Hepatocyte (in vitro differentiated cells): ENCODE results near the gene ERBB4. TPM values are rescaled to one million over a fixed set of nuclear protein-coding genes. Genes with fewer than 3 reads are reported as not detected.

Source experiments
- DNase-seq: peaks from one replicate; pipeline ENCODE4 v3.0.0-alpha.2; 2016; ENCODE audit warnings: low spot score
- H2AFZ ChIP-seq: fragments of 200-600 bp; sonication (generic); 2 replicates; pipeline ENCODE4 v1.6.0; 2016; ENCODE audit warnings: antibody characterized with exemption, mild to moderate bottlenecking
- H3K27ac ChIP-seq: fragments of 200-600 bp; sonication (generic); 2 replicates; pipeline ENCODE4 v1.5.1; 2016; ENCODE audit warnings: mild to moderate bottlenecking
- H3K27me3 ChIP-seq: fragments of 200-600 bp; sonication (generic); 2 replicates; pipeline ENCODE4 v1.6.1; 2016
- H3K36me3 ChIP-seq: fragments of 200-600 bp; sonication (generic); replicated peaks from 2 replicates; pipeline ENCODE4 v1.5.1; 2016; ENCODE audit warnings: low read depth; ENCODE audit not compliant: insufficient read depth
- H3K4me1 ChIP-seq: fragments of 200-600 bp; sonication (generic); 2 replicates; pipeline ENCODE4 v1.5.1; 2016; ENCODE audit warnings: mild to moderate bottlenecking, moderate library complexity; ENCODE audit not compliant: insufficient read depth
- H3K4me2 ChIP-seq: fragments of 200-600 bp; sonication (generic); 2 replicates; pipeline ENCODE4 v1.6.0; 2016
- H3K4me3 ChIP-seq: fragments of 200-600 bp; sonication (generic); 2 replicates; pipeline ENCODE4 v1.5.1; 2016; ENCODE audit warnings: mild to moderate bottlenecking
- H3K79me2 ChIP-seq: fragments of 200-600 bp; sonication (generic); 2 replicates; pipeline ENCODE4 v1.6.0; 2017; ENCODE audit warnings: mild to moderate bottlenecking
- H3K9me2 ChIP-seq: fragments of 200-600 bp; sonication (generic); replicated peaks from 2 replicates; pipeline ENCODE4 v1.6.0; 2017; ENCODE audit warnings: mild to moderate bottlenecking; ENCODE audit not compliant: insufficient read depth
- H3K9me3 ChIP-seq: fragments of 200-600 bp; sonication (generic); 2 replicates; pipeline ENCODE4 v1.5.1; 2016; ENCODE audit warnings: low read depth, mild to moderate bottlenecking
- H4K20me1 ChIP-seq: fragments of 200-600 bp; sonication (generic); 2 replicates; pipeline ENCODE4 v1.6.0; 2016; ENCODE audit warnings: mild to moderate bottlenecking; ENCODE audit not compliant: insufficient read depth, poor library complexity, severe bottlenecking
- EZH2 ChIP-seq: fragments of 200-600 bp; sonication (generic); IDR thresholded peaks from 2 replicates; pipeline ENCODE4 v1.6.1; 2016; ENCODE audit warnings: antibody characterized with exemption, mild to moderate bottlenecking, borderline replicate concordance
- EZH2phosphoT487 ChIP-seq: fragments of 200-600 bp; sonication (generic); IDR thresholded peaks from one replicate; pipeline ENCODE4 v1.6.1; 2018; ENCODE audit warnings: antibody characterized with exemption, mild to moderate bottlenecking, low read depth, moderate library complexity; ENCODE audit not compliant: unreplicated experiment, severe bottlenecking
- WGBS: methylation state at CpG from one replicate; pipeline ENCODE4 v1.1.6; 2016; ENCODE audit warnings: low lambda C conversion rate; ENCODE audit errors: missing lambda C conversion rate; 5-methylcytosine and 5-hydroxymethylcytosine counted together
- polyA plus RNA-seq: library from polyadenylated mRNA; unstranded; fragments of >200 nt; fragmentation: Nextera tagmentation; extraction: Ambion mirVana; gene quantifications from 2 replicates; pipeline ENCODE4 v1.2.1, GENCODE V29; 2016
- total RNA-seq: library from RNA; depleted of rRNA; stranded (reverse); fragments of >200 nt; gene quantifications from 2 replicates; pipeline ENCODE4 v1.2.3, GENCODE V29; 2014
- TF ChIP-seq, protein P1 (sequence below): fragments of 200-600 bp; sonication (generic); IDR thresholded peaks from 2 replicates; pipeline ENCODE4 v1.5.1; 2016; ENCODE audit warnings: antibody characterized with exemption, mild to moderate bottlenecking; ENCODE audit not compliant: poor library complexity

Gene ERBB4
- total and polyA plus RNA-seq, 2 experiments from 2014 or later, result 3.4 to 3.9 TPM

DNA sequence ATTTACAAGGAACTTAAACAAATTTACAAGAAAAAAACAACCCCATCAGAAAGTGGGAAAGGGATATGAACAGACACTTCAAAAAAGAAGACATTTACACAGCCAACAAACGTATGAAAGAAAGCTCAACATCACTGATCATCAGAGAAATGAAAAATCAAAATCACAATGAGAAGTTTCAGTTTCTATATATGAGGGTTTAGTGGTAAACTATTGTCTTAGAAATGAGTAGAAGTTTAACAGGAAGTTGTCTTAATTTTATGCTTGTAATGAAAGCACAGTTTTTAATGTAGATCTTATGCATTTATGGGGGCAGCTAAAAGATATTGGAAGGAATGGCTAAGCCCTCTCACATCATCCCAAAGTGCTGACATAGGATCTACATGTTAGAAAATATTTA lies 325.4 kb downstream of the ERBB4 start:
- no peaks in the 10 kb centered on the region for H3K9me3 ChIP-seq
- H3K4me2 ChIP-seq, result no peak overlapping the region
- H3K4me1 ChIP-seq, result no peaks in the 10 kb centered on the region

DNA sequence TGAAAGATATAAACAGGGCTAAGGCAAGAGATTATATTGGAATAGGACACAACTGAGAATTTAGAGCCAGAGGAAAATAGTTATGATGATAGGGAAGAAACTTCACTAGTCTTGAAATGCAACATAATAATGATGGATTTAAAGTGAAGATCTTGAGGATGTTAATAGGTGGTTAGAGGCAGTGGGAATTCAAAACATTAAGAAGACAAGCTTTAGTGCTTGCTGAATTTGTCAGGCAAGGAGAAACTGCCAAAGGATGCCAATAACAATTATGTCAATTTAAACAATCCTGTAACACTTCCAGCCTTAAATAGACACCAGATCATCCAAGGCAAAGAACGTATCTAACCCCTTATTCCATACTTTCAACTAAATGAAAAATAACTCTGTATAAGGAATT lies 330.1 kb downstream of the ERBB4 start:
- H3K9me3 ChIP-seq, result no peaks in the 10 kb centered on the region
- no peak overlapping the region for H3K4me2 ChIP-seq
- no peaks in the 10 kb centered on the region for H3K79me2 ChIP-seq
- TF ChIP-seq EZH2phosphoT487 (no peak), EZH2 (no peak)
- TF ChIP-seq, protein P1, sequence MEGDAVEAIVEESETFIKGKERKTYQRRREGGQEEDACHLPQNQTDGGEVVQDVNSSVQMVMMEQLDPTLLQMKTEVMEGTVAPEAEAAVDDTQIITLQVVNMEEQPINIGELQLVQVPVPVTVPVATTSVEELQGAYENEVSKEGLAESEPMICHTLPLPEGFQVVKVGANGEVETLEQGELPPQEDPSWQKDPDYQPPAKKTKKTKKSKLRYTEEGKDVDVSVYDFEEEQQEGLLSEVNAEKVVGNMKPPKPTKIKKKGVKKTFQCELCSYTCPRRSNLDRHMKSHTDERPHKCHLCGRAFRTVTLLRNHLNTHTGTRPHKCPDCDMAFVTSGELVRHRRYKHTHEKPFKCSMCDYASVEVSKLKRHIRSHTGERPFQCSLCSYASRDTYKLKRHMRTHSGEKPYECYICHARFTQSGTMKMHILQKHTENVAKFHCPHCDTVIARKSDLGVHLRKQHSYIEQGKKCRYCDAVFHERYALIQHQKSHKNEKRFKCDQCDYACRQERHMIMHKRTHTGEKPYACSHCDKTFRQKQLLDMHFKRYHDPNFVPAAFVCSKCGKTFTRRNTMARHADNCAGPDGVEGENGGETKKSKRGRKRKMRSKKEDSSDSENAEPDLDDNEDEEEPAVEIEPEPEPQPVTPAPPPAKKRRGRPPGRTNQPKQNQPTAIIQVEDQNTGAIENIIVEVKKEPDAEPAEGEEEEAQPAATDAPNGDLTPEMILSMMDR, result no peak
- H3K27ac ChIP-seq, result no peak overlapping the region
- 77% methylated on average over 1 of the region's 1 CpG for WGBS
- H3K27me3 ChIP-seq, result no peaks in the 10 kb centered on the region
- H3K4me3 ChIP-seq, result no peak overlapping the region
- H2AFZ ChIP-seq, result no peak overlapping the region
- H3K4me1 ChIP-seq, result no peaks in the 10 kb centered on the region
- H3K36me3 ChIP-seq, result no peaks in the 10 kb centered on the region
- H4K20me1 ChIP-seq, result no peaks in the 10 kb centered on the region
- no peak for DNase-seq
- no peaks in the 10 kb centered on the region for H3K9me2 ChIP-seq

More for the DNA sequence above, 325.4 kb downstream of the ERBB4 start:
- Histone ChIP-seq H4K20me1 (no peaks in the 10 kb centered on the region), H3K36me3 (no peaks in the 10 kb centered on the region), H3K9me2 (no peaks in the 10 kb centered on the region), H3K79me2 (no peaks in the 10 kb centered on the region), H2AFZ (no peak overlapping the region), H3K4me3 (no peak overlapping the region), H3K27ac (no peak overlapping the region), H3K27me3 (no peaks in the 10 kb centered on the region)
- 85% methylated on average over 1 of the region's 1 CpG for WGBS
- no peak for DNase-seq
- no peak for TF ChIP-seq EZH2
- TF ChIP-seq, protein P1, result no peak
- TF ChIP-seq EZH2phosphoT487, result no peak

DNA sequence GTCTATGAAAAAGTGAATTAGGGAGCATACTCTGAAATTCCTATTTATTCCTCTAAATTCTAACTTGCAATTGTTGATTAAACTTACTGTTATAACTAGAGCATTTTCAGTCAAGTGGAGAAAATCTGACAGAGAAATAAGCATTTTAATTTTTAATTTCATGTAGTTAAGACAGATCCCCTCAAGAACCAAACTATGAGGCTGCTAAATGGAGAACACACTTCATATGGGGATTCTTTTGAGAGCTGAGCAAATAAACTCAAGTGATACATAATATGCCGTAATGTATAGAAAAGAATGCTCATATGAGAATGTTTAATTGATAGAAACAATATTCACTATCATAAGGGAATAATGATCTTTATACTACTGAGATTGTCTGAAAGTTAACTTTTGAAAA lies 340.8 kb downstream of the ERBB4 start:
- Histone ChIP-seq H3K4me2 (no peak overlapping the region), H3K9me2 (no peaks in the 10 kb centered on the region), H3K79me2 (no peaks in the 10 kb centered on the region), H3K27me3 (no peaks in the 10 kb centered on the region), H3K4me1 (no peaks in the 10 kb centered on the region), H3K9me3 (no peaks in the 10 kb centered on the region), H4K20me1 (no peaks in the 10 kb centered on the region), H2AFZ (no peak overlapping the region), H3K27ac (no peak overlapping the region), H3K36me3 (no peaks in the 10 kb centered on the region), H3K4me3 (no peak overlapping the region)
- TF ChIP-seq, protein P1, result no peak
- TF ChIP-seq EZH2 (no peak), EZH2phosphoT487 (no peak)
- DNase-seq, result no peak
- WGBS, result 85% methylated on average over 1 of the region's 1 CpG

DNA sequence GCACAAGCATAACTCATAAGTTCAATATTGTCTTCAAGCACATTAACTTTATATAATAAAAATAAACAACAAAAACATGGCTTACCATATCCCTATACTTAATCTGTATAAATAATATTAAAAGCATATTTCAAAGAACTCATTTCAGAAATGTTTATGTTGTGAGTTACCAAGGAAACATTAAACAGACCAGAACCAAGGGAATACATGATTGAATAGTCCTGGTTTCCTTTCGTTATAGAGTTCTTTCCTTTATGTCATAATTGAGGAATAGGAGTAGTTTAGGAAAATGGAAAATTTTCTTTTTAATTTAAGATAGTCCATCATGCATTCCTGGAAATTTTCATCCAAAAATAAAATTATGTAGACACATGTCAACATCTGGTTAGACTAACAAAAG lies 343.0 kb downstream of the ERBB4 start:
- no peaks in the 10 kb centered on the region for H3K27me3 ChIP-seq
- H3K4me3 ChIP-seq, result no peak overlapping the region
- no peaks in the 10 kb centered on the region for H3K4me1 ChIP-seq
- no peak overlapping the region for H3K4me2 ChIP-seq
- no peaks in the 10 kb centered on the region for H4K20me1 ChIP-seq
- H3K36me3 ChIP-seq, result no peaks in the 10 kb centered on the region
- H3K79me2 ChIP-seq, result no peaks in the 10 kb centered on the region
- DNase-seq, result no peak
- TF ChIP-seq EZH2 (no peak), EZH2phosphoT487 (no peak)
- TF ChIP-seq, protein P1, result no peak
- no peak overlapping the region for H3K27ac ChIP-seq
- no peak overlapping the region for H2AFZ ChIP-seq
- no peaks in the 10 kb centered on the region for H3K9me3 ChIP-seq
- 92% methylated on average over 1 of the region's 1 CpG for WGBS
- no peaks in the 10 kb centered on the region for H3K9me2 ChIP-seq
